H9 (cell line): ENCODE results near the gene TEX19. TPM values are rescaled to one million over a fixed set of nuclear protein-coding genes. Genes with fewer than 3 reads are reported as not detected.

Experiments used
- DNase-seq: peaks from one replicate; pipeline ENCODE4 v3.0.0-alpha.2; 2017
- H2AFZ ChIP-seq: one replicate; pipeline ENCODE4 v1.6.1; 2013; ENCODE audit warnings: mild to moderate bottlenecking, low read length, control low read depth, moderate library complexity
- H2AK5ac ChIP-seq: 2 replicates; pipeline ENCODE4 v1.6.1; 2013; ENCODE audit warnings: low read length, control low read depth, mixed read lengths; ENCODE audit not compliant: insufficient read length
- H2BK120ac ChIP-seq: one replicate; pipeline ENCODE4 v1.6.1; 2013; ENCODE audit warnings: low read depth, mild to moderate bottlenecking, low read length, control low read depth, inconsistent platforms; ENCODE audit not compliant: poor library complexity, severe bottlenecking
- H2BK12ac ChIP-seq: 2 replicates; pipeline ENCODE4 v1.6.1; 2013; ENCODE audit warnings: low read length, control low read depth, mixed read lengths, low read depth; ENCODE audit not compliant: insufficient read length
- H2BK15ac ChIP-seq: 2 replicates; pipeline ENCODE4 v1.6.1; 2013; ENCODE audit warnings: low read depth, low read length, control low read depth
- H2BK20ac ChIP-seq: one replicate; pipeline ENCODE4 v1.6.1; 2013; ENCODE audit warnings: low read depth, mild to moderate bottlenecking, low read length, control low read depth, inconsistent platforms; ENCODE audit not compliant: poor library complexity, severe bottlenecking
- H2BK5ac ChIP-seq: 2 replicates; pipeline ENCODE4 v1.6.1; 2013; ENCODE audit warnings: low read length, control low read depth, mixed read lengths; ENCODE audit not compliant: insufficient read length
- H3K14ac ChIP-seq: 2 replicates; pipeline ENCODE4 v1.6.1; 2013; ENCODE audit warnings: low read length, control low read depth; ENCODE audit not compliant: insufficient read depth
- H3K18ac ChIP-seq: 2 replicates; pipeline ENCODE4 v1.6.1; 2013; ENCODE audit warnings: low read depth, mild to moderate bottlenecking, mixed read lengths, low read length, control low read depth; ENCODE audit not compliant: insufficient read length
- H3K23ac ChIP-seq: 2 replicates; pipeline ENCODE4 v1.6.1; 2013; ENCODE audit warnings: low read length, control low read depth, mixed read lengths, low read depth; ENCODE audit not compliant: insufficient read length
- H3K23me2 ChIP-seq: 2 replicates; pipeline ENCODE4 v1.6.1; 2013; ENCODE audit warnings: low read depth, mild to moderate bottlenecking, mixed read lengths, low read length, control low read depth; ENCODE audit not compliant: insufficient read length, poor library complexity, severe bottlenecking
- H3K27ac ChIP-seq: 2 replicates; pipeline ENCODE4 v1.5.1; 2013; ENCODE audit warnings: low read length, control low read depth, mixed read lengths, low read depth; ENCODE audit not compliant: insufficient read length
- H3K27me3 ChIP-seq: 2 replicates; pipeline ENCODE4 v1.6.1; 2013; ENCODE audit warnings: low read length, control low read depth, inconsistent platforms; ENCODE audit not compliant: insufficient read depth
- H3K4ac ChIP-seq: 2 replicates; pipeline ENCODE4 v1.6.1; 2013; ENCODE audit warnings: low read depth, mild to moderate bottlenecking, control low read depth, inconsistent platforms, low read length, moderate library complexity
- H3K4me1 ChIP-seq: 2 replicates; pipeline ENCODE4 v1.6.1; 2013; ENCODE audit warnings: low read length, control low read depth, inconsistent platforms; ENCODE audit not compliant: insufficient read depth
- H3K4me2 ChIP-seq: 2 replicates; pipeline ENCODE4 v1.6.1; 2013; ENCODE audit warnings: low read length, control low read depth, mixed read lengths; ENCODE audit not compliant: insufficient read length, insufficient read depth
- H3K56ac ChIP-seq: 2 replicates; pipeline ENCODE4 v1.6.1; 2013; ENCODE audit warnings: low read depth, mild to moderate bottlenecking, mixed read lengths, low read length, control low read depth; ENCODE audit not compliant: insufficient read length
- H3K79me1 ChIP-seq: 2 replicates; pipeline ENCODE4 v1.6.1; 2013; ENCODE audit warnings: low read depth, mild to moderate bottlenecking, moderate library complexity, low read length, control low read depth, inconsistent platforms; ENCODE audit not compliant: insufficient read depth, poor library complexity, severe bottlenecking
- H3K79me2 ChIP-seq: 2 replicates; pipeline ENCODE4 v1.6.1; 2013; ENCODE audit warnings: low read length, control low read depth, inconsistent platforms; ENCODE audit not compliant: insufficient read depth
- H3K9ac ChIP-seq: 2 replicates; pipeline ENCODE4 v1.6.1; 2013; ENCODE audit warnings: low read length, control low read depth, mixed read lengths; ENCODE audit not compliant: insufficient read length; ENCODE audit errors: extremely low read depth
- H3K9me3 ChIP-seq: one replicate; pipeline ENCODE4 v1.6.1; 2013; ENCODE audit warnings: low read depth, low read length, inconsistent platforms; ENCODE audit not compliant: control insufficient read depth
- H3T11ph ChIP-seq: one replicate; pipeline ENCODE4 v1.6.1; 2013; ENCODE audit warnings: mild to moderate bottlenecking, low read length, control low read depth, inconsistent platforms
- H4K20me1 ChIP-seq: one replicate; pipeline ENCODE4 v1.6.1; 2013; ENCODE audit not compliant: control insufficient read depth, insufficient read length, insufficient read depth
- H4K5ac ChIP-seq: 2 replicates; pipeline ENCODE4 v1.6.1; 2013; ENCODE audit warnings: low read depth, mild to moderate bottlenecking, mixed read lengths, low read length, control low read depth; ENCODE audit not compliant: insufficient read length
- H4K8ac ChIP-seq: replicated peaks from 2 replicates; pipeline ENCODE4 v1.6.1; 2013; ENCODE audit warnings: low read length, control low read depth, mixed read lengths, low read depth; ENCODE audit not compliant: insufficient read length
- H4K91ac ChIP-seq: 2 replicates; pipeline ENCODE4 v1.6.1; 2013; ENCODE audit warnings: low read depth, mild to moderate bottlenecking, moderate library complexity, mixed read lengths, low read length, control low read depth; ENCODE audit not compliant: insufficient read length
- H3K27ac Mint-ChIP-seq, 3 experiments: 2 replicates in 2 of 3; 3 replicates in 1 of 3; pipeline ENCODE4 v1.8.0; 2020 to 2021; ENCODE audit warnings: mixed read lengths in 3 of 3, mild to moderate bottlenecking in 1 of 3, moderate library complexity in 1 of 3
- H3K27me3 Mint-ChIP-seq: 2 replicates; pipeline ENCODE4 v1.8.0; 2021; ENCODE audit warnings: low read depth, mild to moderate bottlenecking, moderate library complexity, mixed read lengths
- H3K36me3 Mint-ChIP-seq, 3 experiments: 2 replicates in 2 of 3; 3 replicates in 1 of 3; pipeline ENCODE4 v1.8.0; 2020 to 2021; ENCODE audit warnings: low read depth in 3 of 3, mixed read lengths in 3 of 3; ENCODE audit not compliant: insufficient read depth in 1 of 3
- H3K4me1 Mint-ChIP-seq, 2 experiments: 2 replicates each; pipeline ENCODE4 v1.8.0; 2020; ENCODE audit warnings: mixed read lengths in 2 of 2
- H3K4me3 Mint-ChIP-seq, 2 experiments: 2 replicates in 1 of 2; 3 replicates in 1 of 2; pipeline ENCODE4 v1.8.0; 2020 to 2021; ENCODE audit warnings: mild to moderate bottlenecking in 2 of 2, mixed read lengths in 2 of 2, moderate library complexity in 1 of 2
- H3K9me3 Mint-ChIP-seq, 2 experiments: 2 replicates in 1 of 2; 3 replicates in 1 of 2; pipeline ENCODE4 v1.8.0; 2020; ENCODE audit warnings: mild to moderate bottlenecking in 2 of 2, mixed read lengths in 2 of 2, moderate library complexity in 1 of 2
- CTCF ChIP-seq: fragments of 200-600 bp; sonication (generic); conservative IDR thresholded peaks from 3 replicates; pipeline ENCODE4 v1.8.0; 2021; ENCODE audit warnings: antibody characterized with exemption, mild to moderate bottlenecking
- WGBS: extraction: QIAGEN DNeasy Blood & Tissue Kit; methylation state at CpG from one replicate; pipeline ENCODE4 v1.1.7; 2013; ENCODE audit warnings: missing lambda C conversion rate, low lambda C conversion rate, mixed read lengths; ENCODE audit not compliant: insufficient read length; ENCODE audit errors: extremely low coverage; 5-methylcytosine and 5-hydroxymethylcytosine counted together
- total RNA-seq: library from RNA; stranded (reverse); gene quantifications from 2 replicates; pipeline ENCODE4 v1.2.1, GENCODE V29; 2021

Gene TEX19
- total RNA-seq, 1 experiment from 2014 or later, result 1.4 TPM

- Histone ChIP-seq H4K91ac (no peak overlapping the region), H3K23ac (no peak overlapping the region), H3K18ac (no peak overlapping the region), H3T11ph (no peak overlapping the region), H3K23me2 (no peaks in the 10 kb centered on the region), H3K56ac (no peak overlapping the region), H3K4me1 (no peaks in the 10 kb centered on the region), H3K4me2 (no peak overlapping the region), H2BK5ac (no peak overlapping the region), H3K4ac (no peak overlapping the region), H2BK12ac (no peak overlapping the region), H3K79me1 (no peaks in the 10 kb centered on the region), H4K8ac (no peak overlapping the region), H3K27me3 (no peaks in the 10 kb centered on the region), H4K20me1 (no peaks in the 10 kb centered on the region), H3K79me2 (no peaks in the 10 kb centered on the region), H2BK15ac (no peak overlapping the region), H2BK120ac (no peak overlapping the region), H3K14ac (no peak overlapping the region; the same call in 1 of the 2 replicates), H3K9ac (no peak overlapping the region), H2BK20ac (no peak overlapping the region), H2AFZ (no peak overlapping the region), H2AK5ac (no peak overlapping the region), H3K9me3 (no peaks in the 10 kb centered on the region), H4K5ac (no peak overlapping the region), H3K27ac (no peak overlapping the region)
- peaks cover 4 to 28% (median 18%) of the 10 kb centered on the region in 3 experiments for H3K36me3 Mint-ChIP-seq
- no CpG with 5 or more reads among the region's 67 CpGs for WGBS
- H3K27ac Mint-ChIP-seq, result no peak overlapping the region
- no peak for TF ChIP-seq CTCF
- no peaks in the 10 kb centered on the region for H3K9me3 Mint-ChIP-seq
- H3K4me1 Mint-ChIP-seq, result no peaks in the 10 kb centered on the region; a peak in 1 of 4 replicates
- H3K27me3 Mint-ChIP-seq, result no peaks in the 10 kb centered on the region
- no peak for DNase-seq
- no peak overlapping the region for H3K4me3 Mint-ChIP-seq
These were observed 44.9 kb downstream of the TEX19 start for GRCh38 chr17:82403662-82404660.
